ENCODE measurements around the gene SGK2. TPM values are rescaled to one million over a fixed set of nuclear protein-coding genes. Genes with fewer than 3 reads are reported as not detected.

The SGK2 gene
- total RNA-seq, 4 donors from 2014 or later, result 5.5 to 22.4 (median 15.3) TPM

DNA sequence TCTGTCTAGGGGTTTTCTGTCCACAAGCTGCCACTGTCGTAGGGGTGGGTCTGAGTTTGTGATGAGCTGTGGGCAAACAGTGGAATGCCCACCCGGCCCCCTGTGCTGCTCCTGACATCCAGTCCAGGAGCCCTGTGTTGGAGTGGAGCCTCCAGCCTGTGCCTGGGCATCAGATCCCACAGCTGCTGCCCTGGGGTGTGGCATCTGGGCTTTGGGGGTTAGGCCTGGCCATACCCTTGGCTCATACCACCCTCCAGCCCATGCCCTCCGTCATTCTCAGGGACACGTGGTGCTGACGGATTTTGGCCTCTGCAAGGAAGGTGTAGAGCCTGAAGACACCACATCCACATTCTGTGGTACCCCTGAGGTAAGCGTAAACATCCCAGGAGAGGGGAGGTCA is 12.9 kb downstream of the SGK2 start:
- TF ChIP-seq, protein P1, sequence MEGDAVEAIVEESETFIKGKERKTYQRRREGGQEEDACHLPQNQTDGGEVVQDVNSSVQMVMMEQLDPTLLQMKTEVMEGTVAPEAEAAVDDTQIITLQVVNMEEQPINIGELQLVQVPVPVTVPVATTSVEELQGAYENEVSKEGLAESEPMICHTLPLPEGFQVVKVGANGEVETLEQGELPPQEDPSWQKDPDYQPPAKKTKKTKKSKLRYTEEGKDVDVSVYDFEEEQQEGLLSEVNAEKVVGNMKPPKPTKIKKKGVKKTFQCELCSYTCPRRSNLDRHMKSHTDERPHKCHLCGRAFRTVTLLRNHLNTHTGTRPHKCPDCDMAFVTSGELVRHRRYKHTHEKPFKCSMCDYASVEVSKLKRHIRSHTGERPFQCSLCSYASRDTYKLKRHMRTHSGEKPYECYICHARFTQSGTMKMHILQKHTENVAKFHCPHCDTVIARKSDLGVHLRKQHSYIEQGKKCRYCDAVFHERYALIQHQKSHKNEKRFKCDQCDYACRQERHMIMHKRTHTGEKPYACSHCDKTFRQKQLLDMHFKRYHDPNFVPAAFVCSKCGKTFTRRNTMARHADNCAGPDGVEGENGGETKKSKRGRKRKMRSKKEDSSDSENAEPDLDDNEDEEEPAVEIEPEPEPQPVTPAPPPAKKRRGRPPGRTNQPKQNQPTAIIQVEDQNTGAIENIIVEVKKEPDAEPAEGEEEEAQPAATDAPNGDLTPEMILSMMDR (IDR thresholded peaks at IDR 0.05; ENCODE audit: low read depth), result no peak

DNA sequence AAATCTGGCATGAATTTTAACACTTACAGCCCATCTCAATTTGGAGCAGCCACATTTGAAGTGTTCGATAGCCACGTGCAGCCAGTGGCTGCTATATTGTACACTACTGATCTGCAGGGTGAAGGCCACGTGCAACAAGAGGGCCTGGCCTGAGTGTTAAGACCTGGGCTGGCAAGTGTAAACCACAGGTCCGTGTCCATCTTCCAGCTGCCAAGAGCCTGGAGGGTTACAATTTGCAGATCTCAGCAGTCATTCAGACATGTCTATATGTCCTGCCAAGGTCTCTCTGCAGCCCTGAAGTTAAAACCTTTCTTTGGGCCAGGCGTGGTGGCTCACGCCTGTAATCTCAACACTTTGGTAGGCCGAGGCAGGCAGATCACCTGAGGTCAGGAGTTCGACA is 14.1 kb downstream of the SGK2 start:
- TF ChIP-seq, protein P1 (IDR thresholded peaks at IDR 0.05; ENCODE audit: low read depth), result no peak

DNA sequence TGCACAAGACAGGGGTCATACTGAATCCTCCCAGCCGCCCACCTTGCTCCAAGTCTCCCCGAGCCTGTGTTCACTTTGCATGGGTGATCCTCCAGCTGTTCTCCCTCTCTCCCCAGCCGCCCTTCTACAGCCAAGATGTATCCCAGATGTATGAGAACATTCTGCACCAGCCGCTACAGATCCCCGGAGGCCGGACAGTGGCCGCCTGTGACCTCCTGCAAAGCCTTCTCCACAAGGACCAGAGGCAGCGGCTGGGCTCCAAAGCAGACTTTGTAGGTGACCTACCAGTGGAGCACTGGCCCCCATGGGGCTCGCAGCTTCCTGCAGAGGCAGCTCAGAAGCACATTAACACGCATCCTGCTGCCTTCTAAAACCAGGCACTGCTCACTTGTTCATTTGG is 17.3 kb downstream of the SGK2 start:
- TF ChIP-seq, protein P1 (IDR thresholded peaks at IDR 0.05; ENCODE audit: low read depth), result no peak

DNA sequence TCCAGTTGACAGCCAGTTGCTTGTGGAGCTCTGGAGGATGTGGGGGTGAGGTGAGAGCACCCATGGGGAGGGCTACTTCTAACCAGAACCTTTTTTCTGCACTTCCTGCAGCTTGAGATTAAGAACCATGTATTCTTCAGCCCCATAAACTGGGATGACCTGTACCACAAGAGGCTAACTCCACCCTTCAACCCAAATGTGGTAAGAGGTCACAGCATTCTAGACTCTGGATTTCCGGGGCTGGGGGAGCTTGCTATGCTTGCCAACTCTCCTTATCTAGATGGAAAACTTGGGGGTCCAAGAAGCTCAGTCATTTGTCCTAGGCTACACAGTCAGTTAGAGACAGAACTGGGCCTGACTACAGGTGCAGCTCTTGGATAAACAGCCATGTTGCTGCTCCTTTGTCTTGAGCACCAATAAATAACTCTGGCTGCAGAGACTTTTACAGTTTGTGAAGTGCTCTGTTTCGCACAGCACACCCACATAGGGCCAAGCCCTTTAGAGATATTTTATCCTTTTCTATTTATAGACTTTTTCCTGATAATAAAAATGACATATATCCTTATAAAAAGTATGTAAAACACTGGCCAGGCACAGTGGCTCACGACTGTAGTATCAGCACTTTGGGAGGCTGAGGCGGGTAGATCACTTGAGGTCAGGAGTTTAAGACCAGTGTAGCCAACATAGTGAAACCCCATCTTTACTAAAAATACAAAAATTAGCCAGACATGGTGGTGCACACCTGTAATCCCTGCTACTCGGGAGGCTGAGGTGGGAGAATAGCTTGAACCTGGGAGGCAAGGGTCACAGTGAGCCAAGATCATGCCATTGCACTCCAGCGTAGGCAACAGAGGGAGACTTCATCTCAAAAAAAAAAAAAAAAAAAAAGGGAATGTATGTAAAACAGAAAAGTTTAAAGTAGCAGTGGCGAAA is 21.3 kb downstream of the SGK2 start:
- TF ChIP-seq, protein P1 (IDR thresholded peaks at IDR 0.05; ENCODE audit: low read depth), result no peak

DNA sequence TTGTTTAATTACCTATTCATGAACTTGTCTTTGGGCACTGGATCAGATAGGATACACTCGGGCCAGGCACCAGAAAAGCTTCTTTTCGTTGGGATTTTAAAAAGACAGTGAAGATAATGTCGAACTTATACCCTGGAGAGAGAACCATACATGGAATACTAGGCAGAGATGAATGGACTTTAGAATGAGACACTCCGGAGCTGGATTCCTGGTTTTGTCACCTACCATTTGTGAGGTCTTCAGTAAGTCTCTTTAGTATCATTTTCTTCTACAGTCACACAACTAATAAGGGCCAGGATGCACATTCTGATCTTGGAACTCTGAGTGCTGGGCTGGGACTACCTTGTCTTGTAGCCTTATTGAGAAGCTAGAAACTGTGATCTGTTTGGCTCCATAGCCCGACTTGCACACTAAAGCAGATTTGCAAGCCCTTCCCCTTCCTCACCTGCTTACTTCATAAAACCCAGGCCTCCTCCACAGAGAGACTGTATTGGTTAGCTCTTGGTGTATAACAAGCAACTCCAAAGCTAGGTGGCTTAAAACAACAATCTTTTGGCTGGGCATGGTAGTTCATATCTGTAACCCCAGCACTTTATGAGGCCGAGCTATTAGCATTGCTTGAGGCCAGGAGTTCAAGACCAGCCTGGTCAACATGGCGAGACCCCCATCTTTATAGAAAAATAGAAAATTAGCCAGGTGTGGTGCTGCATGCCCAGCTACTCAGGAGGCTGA is 24.5 kb downstream of the SGK2 start:
- TF ChIP-seq, protein P1 (IDR thresholded peaks at IDR 0.05; ENCODE audit: low read depth), result no peak

GRCh38 chr20:43583982-43584432 is 25.2 kb downstream of the SGK2 start:
- TF ChIP-seq, protein P1 (IDR thresholded peaks at IDR 0.05; ENCODE audit: low read depth), result no peak

All from subcutaneous adipose tissue (tissue), 4 donors.